Activated CD8-positive, alpha-beta memory T cell treated with anti-CD3 and anti-CD28 coated beads, Interleukin-2, amount 50 U/mL, for 24 hours (primary cell): ENCODE results near the gene SUFU.

Experiments used
- DNase-seq: peaks from one replicate; pipeline ENCODE4 v3.0.0-alpha.2; 2020; ENCODE audit errors: extremely low read depth

SUFU gene

DNA sequence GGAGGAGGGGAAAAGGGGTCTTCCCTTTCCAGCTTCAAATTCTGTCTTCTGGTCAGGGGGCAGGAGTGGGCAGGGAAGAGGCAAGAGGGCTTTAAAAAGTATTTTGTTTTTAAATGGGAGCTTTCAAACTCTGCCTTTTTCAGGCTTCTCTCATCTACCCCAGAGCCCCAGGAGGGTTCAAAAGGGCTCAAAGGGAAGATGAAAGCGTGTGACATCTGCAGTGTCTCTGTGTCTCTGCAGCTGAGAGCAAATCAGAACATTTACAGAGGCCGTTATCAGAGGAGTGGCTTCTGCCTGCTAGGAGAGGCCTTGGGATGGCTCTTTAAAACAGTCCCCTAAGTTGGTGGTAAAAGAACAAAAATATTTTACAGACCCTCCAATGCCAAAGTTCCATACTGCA, 170.8 kb downstream of the SUFU start:
- DNase-seq = no peak

GRCh38 chr10:102675011-102675665, 171.4 kb downstream of the SUFU start:
- no peak for DNase-seq

DNA sequence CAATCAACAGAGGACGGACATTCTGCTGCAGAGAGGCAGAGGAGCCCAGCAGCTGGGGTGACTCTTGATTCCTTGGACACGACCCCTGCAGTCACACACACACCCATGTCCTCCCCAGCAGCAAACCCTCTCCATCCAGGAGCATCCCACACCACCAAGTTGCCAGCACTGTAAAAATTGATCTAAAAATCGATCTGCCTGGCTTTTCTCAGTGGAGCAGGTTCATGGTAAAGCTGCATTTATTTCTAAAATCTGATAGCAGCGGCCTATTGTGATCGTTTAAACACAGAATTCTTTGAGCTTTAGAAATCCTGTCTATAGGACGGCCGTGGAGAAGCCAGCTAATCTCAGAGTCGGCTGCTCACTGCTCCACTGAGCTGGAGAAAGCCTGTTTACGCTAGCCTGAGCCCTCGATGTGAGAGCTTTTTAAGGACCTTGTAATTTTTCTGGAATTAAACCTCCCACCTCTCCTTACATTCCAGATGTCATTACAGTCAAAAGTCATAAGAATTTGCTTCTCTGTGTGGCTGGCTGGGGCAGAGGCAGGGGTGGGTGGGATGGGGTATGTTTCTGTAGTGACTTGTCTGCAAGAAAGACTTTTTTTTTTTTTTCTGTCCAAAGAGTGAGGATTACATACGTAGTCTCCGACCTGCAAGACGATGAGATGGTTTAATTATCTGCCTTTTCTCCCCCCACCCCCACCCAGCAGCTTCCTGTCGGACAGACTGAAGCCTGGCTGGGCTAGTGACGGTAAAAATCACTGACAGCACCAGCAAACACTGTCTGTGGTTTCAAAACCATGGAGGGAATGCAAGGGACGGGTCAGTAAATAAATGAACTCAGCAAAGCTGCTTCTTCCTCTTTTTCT, 172.1 kb downstream of the SUFU start:
- no peak for DNase-seq

- no peak for DNase-seq
Observed at GRCh38 chr10:102676534-102677315, 173.0 kb downstream of the SUFU start.

DNA sequence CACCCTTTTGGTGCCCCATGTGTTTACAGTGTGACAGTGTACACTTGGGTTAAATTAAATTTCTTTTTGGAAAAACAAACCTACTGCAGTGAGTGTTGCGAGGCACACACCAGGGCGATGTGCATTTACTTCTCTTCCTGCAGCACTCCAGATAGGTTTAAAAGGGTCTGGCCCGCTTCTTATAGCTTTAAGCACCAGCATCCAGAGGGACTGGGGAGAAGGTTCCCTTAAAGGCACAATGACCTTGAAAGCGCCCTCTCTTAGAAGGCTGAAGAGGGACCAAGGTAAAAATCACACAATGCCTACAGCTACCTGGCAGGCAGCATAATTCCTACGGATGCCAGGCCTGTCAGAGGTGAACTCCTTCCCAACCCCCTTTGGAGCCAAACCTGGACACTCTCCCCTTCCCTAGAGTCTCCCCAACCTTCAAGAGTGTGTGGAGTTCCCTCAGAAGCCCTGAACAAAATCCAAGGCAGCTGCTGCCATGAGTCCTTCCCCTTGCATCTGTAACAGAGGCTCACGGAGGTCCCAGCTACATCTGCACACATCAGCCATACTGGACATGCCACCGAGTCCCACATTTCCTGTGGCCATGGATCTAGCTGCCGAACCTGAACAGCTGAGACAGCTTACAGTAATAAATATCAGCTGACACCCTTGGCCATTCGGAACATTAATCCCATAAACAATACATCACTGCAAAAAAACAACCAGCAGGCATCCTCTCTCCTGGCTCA, 173.7 kb downstream of the SUFU start:
- no peak for DNase-seq

GRCh38 chr10:102678068-102678400, 174.3 kb downstream of the SUFU start:
- no peak for DNase-seq

DNA sequence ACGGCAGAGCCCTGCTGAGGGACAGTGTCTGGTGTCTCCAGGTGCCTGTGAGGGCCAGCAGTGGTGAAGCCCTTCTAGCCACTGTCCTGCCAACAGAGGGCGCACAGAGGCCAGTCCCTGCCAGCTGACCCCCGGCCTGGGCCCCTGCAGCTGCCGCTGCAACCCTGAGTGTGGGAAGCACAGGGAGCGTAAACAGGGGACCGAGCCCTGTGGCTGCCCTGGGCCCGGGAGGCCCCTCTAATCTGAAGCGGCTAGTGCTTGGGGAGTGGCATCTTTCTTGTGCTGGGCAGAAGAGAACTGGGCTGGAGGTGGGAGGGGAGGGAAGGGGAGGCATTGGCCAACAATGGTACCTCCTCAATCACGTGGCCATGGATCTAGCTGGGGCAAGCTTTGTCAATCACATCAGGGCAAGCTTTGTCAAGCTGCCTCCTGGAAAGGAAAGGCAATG, 175.1 kb downstream of the SUFU start:
- DNase-seq = no peak

- DNase-seq = no peak
Observed at GRCh38 chr10:102679596-102679995, 175.8 kb downstream of the SUFU start.

DNA sequence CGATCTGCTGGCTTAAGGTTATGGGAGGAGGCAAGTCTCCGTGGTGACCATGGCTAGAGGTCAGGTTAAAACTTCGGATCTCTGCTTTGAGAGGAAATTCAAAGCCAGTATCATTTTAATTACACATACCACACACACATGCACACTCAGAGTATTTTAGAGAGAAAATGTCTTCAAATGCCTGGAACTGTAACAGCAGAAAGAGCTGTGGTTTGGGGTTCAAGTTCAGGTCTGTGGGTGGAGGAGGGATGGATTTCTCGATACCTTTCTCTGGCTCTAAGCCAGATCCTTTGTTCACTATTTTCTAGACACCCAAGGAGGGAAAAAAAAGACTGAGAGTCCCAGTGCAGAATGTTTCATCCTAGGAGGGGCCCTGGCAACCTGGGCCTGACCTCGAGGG, 177.9 kb downstream of the SUFU start:
- DNase-seq = no peak

DNA sequence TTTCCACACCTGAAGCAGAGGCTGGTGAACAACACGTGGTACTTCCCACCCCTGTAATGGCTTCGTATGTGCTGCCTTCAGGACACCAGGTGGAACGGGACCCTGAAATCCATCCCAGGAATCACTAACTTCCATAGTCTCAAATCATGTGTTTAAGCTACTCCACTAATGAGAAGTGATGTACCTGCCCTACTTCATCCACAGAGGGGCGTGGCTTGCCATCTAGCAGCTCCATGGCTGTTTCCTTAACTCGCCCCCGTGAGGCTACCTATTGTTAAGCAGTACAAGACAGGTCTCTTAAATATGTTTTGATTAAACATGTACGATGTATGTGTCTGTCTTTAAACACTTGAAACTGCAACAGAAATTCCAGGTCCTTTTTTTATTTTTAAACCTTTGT, 178.6 kb downstream of the SUFU start:
- no peak for DNase-seq

DNA sequence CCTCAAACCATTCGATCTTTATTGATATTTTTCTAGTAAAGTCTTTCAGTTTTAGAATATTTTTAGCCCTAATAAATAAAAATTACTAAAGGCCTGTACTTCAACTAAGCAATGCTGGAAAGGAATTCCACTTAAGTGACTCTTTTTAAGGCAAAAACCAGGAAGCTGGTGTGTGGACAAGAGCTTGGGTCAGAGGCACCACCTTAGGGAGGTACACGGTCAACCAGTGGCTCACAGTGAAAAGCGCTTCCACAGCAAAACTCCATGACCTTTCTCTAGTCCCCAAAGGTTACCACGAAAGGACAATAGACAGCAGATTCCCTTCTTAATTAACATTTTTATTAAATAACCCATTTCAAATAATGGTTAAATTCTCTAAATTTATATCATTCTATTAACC, 179.2 kb downstream of the SUFU start:
- no peak for DNase-seq
